Measurements from ENCODE around the gene ASCC2. TPM values are rescaled to one million over a fixed set of nuclear protein-coding genes. Genes with fewer than 3 reads are reported as not detected.

ASCC2 gene
- total RNA-seq, 1 experiment from 2014 or later: 49.1 TPM

DNA sequence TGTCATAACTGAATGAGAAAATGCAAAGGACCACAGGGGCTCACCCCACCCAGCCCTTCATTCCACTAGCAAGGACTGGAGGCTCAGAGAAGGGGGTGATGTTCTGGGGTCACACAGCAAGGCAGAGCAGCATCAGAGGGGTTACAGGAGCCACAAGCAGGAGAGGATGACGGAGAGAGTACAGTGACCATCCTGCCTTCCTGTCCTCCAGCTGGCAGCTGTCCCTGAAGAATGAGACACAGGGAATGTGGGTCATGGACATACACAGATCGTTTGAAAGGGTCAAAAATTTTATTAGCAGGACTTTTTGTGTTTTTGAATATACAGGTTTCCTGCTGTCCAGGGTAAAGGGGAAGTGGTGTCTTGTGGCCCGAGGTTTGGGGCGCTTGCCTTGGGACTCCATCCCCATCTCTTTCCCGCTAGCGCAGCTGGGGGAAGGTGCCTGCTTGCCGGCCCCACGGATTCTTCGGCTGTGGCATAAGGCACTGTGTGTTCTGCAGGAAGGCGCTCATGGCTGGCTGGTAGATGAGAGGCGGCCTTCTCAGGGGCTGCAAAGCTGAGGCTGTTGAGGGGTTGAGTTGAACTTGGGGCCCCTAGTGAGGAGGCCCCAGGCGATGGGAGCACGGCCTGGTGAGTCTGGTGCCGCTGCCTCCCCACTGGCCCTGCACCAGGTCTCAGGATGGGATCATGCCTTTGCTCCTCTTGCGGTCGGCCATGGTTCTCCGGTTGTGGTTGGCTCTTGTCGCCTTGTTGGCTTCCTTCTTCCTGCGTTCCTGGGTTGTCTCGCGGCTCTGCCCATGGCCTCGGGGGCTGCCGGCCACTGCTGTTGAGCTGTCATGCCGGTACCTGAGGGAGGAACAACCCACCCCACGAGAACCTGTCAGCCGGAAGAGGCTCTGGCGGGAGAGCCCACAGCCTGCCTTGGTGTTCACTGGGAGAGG lies 49.5 kb downstream of the ASCC2 start:
- no peak for DNase-seq (ENCODE audit: low read depth)

DNA sequence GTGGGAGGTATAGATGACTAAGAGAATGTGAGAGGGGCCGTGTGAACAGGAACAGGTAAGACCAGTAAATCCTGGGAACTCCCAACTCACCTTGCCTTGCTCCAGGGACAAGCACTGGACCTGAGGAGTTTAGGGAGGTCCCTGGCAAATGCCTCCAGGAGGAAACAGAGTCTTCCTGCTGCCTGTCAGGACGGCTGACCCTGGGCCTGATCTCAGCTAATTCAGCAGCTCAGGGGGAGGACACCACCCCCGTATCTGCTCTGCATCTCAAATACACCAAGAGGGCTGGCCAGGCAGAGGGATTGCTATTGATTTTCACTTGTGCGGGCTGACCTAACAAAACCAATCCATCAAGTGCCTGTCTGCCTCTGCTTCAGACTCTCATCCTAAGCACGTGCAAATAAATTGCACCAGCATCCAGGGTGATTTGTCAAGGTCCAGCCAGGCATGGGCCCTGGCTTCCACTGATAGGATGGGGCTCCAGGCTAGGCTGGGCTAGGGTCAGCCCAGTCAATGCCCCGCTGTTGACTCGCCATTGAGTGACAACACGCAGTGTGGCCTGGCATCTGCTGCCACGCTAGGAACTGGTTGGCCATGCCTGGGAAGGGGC lies 50.6 kb downstream of the ASCC2 start:
- no peak for DNase-seq (ENCODE audit: low read depth)

DNA sequence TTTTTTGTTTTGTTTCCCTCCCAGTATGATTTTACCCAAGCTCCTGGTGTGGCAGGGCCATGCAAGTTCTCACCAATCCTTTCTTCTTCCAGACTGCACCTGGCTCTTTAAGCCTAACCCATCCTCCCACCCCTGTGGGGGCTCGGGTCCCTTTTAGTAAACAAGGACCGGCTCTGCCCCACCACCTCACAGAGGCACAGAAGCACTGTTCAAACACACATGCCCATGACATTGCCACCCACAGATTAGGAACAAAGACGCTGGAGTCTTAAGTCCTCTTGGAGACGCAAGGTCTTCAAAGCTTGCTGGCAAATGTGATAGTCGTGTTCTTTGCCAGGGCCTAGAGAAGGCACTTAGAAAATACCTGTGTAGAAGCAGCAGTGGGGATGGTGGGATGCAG lies 52.0 kb downstream of the ASCC2 start:
- no peak for DNase-seq (ENCODE audit: low read depth)

DNA sequence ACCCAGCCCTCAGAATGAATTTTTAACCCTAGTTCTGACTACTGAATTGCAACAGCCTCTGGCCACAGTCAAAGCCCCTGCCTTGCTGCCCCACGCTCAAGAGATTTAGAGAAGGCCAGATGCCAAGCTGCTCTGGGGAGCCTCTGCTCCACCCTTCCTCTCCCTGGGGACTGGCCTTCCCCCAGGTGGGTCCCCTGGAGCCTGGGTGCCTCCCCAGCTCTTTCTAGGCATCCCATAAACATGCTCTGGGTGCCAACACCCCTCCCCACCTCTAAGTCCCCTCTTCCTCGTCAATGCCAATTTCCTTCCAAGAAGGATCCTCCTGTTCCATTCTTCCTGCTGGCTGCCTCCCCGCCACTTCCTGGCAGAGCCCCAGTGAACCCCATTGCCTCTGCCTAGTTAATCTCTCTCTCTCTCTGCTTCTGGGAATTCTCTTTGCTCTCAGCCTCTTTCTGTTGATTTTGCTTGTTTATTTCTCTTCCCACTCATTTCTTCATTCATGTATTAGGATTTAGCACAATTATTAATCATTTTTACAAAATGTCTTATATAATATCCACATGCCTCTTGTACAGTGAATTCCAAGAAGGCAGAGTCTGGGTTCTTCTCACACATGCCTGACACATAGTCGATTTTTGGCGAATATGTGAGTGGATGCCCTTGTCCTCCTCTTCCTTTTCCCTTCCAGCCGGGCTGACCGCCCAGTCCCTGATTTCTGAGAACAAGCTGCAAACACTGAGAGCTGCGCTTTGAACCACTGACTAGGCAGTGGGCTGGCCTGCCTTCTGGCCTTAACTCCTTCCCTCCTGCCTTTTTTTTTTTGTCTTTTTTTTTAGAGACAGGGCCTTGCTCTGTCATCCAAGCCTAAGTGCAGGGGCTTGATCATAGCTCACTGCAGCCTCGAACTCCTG lies 53.4 kb downstream of the ASCC2 start:
- no peak for DNase-seq (ENCODE audit: low read depth)

DNA sequence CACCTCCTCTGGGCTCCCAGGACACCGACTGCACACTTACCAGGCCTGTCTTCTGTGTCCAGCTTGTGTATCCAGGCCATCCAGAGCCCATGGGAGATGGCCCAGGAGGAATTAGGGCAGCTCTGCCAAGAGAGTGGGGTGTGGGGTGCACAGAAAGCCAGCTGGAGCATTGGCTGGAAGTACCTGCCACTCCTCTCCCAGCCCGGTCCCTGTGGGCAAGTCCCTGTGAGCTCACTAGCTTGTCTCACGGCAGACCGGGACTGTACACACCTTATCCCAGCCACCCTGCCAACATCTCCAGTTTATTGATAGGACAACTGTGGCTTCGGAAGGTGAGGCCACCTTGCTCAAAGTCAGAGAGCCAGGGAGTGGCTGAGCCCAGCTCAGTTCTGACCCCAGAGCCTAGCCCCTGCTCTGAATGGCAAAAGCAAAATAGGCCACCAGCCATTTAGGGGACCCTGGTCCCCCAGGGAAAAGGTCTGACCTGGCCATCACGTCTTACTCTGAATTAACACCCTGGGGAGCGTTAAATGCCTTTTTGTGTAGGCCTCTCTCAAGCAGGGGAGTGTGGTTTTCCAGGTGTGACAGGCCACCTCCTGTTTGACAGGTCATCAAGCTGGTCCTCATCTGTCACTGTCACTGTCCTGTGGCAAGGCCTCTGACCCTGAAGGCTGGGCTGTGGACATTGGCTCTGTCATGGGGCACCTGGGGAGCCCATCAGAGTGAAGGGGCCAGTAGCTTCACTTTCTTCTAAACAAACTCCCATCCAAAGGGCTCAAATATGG lies 55.8 kb downstream of the ASCC2 start:
- no peak for DNase-seq (ENCODE audit: low read depth)

DNA sequence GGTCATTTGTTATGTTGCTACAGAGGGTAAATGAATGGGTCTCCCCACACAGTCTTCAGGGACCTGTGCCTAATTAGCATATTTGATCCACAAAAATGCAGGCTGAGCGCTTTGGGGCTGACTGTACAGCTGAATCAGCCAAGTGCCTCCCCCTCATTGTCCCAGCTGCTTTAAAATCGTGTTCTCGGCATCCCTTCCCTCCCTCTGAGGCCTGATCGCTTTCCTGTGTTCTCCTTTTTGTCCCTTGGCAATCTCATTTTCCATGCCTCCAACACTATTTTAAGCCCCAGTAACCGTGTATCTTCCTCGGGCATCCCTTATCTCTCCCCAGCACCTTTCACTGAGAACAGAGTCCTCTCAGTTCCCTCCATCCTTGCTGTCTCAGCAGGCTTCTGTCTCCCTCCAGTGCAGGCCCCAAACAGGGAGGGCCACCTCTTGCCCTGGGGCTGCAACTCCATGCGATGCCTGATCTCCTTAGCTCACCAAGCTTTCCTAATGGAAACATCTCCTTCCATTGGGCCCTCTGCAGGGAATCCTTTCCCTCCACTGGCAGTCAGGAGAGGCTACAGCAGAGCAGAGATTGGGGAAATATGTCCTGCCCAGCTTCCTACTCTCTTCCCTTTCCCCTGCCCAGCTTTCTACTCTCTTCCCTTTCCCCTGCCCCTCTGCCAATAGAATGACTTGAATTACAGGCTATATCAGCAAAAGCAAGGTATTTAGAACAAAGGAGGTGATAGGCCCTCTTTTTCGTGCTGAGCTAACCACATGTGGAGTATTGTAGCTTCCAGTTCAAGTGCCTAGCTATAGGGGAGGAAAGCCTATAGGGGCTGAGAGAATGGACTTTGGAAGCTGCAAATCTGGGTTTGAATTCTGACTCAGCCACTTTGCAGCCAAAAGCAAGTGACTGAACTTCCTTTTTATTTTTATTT lies 57.1 kb downstream of the ASCC2 start:
- peak; percentile 89 for DNase-seq (ENCODE audit: low read depth)

DNA sequence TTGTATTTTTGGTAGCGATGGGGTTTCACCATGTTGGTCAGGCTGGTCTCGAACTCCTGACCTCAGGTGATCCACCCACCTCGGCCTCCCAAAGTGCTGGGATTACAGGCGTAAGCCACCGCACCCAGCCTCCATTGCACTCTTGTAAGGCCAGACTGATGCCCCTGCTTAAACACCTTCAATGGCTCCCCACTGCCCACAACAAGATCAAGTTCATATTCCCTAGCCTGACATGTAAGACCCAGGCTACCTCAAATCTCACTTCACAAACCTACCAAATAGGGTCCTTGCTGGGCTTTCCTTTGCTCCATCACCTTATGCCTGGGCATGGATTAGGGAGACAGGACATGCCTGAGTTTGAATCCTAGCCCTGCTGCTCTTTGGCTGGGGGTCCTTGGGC lies 57.9 kb downstream of the ASCC2 start:
- DNase-seq (ENCODE audit: low read depth): no peak

DNA sequence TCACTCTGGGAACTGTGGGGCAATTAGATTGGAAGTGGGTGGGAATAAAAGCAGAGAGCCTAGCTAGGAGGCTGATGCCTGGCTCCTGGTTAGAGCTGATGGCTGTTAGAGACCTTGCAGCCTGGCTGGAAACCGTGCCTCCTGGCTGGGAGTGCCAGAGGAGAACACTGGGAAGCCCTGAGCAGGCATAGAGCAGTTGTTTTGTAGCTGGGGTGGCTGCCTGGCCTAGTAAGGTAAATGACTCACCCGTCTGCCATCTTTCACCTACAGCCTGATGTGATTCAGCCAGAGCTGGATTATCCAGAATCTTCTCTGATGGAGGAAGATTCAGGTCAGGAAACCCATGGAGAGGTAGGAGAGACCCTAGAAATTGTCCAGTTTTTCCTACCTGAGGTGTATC lies 64.8 kb downstream of the ASCC2 start:
- peak; percentile 79 for DNase-seq (ENCODE audit: low read depth)

DNA sequence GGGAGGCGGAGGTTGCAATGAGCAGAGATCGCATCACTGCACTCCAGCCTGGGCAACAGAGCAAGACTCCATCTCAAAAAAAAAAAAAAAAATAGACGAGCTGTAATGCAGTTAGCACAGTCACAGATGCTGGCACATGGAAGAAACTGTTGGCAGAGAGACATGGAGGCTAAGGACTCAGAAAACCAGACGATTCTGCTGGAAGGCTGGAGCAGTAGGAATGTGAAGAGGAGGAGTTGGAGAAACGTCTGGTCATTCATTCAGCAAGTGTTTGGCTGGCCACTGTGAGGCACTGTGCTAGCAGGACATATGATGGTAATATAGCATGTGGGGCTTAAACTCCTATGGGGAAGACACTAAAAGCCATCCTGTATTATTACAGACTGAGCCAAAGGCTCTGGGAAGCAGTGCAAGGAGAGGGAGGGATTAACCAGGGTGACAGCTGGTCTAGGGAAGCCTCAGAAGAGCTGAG lies 65.9 kb downstream of the ASCC2 start:
- peak; percentile 53 for DNase-seq (ENCODE audit: low read depth)

DNA sequence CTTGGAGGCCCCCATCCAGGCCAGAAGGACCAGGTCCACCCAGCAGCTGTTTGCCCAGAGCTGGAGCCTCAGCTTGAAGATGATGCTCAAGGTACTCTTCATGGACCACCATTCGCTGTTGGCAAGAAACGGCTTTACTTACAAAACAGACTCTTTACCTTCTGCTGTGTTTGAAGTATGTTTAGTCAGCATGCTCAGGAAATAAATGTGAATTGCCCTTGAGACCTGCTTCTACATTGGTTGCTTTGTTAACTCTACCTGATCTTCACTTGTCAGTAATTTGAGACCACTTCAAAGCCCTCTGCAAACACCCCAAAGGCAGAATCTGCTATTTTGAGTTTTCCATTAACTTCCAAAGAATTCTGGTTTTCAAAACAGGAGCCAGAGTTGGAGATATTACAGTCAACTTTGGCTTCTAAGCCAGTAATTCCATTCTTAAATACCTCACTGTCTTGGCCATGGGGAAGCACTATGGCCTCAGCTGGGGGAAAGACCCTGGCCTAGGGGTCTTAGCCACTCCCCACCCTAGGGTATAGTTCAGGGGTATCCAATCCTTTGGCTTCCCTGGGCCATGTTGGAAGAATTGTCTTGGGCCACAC lies 68.3 kb downstream of the ASCC2 start:
- no peak for DNase-seq (ENCODE audit: low read depth)

DNA sequence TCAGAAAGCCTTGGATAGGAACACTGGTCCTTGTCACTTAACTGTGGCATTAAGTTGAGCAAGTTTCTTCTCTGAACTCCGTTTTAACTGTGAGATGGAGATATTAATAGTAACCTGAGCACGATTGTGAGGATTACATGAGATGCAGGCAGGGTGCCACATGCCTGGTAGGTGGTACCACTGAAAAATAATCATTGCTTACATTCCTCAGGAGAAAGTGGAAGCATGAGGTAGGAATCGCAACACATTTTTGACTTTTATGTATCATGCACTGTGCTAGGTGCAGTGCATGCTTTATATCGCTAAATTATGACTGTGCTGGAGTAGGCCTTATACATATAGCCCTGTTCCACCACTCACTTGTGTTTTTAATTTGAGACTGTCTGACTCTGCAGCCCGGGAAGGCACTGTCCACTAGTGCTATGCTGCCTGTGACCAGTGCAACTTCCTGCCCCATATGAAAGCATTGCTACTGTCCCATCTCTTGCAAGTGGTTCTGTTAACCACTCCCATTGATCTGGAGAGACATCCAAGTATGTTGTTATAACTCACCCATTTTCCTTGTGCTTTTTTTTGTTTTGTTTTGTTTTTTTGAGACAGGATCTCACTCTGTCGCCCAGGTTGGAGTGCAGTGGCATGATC lies 69.9 kb downstream of the ASCC2 start:
- DNase-seq (ENCODE audit: low read depth): no peak

DNA sequence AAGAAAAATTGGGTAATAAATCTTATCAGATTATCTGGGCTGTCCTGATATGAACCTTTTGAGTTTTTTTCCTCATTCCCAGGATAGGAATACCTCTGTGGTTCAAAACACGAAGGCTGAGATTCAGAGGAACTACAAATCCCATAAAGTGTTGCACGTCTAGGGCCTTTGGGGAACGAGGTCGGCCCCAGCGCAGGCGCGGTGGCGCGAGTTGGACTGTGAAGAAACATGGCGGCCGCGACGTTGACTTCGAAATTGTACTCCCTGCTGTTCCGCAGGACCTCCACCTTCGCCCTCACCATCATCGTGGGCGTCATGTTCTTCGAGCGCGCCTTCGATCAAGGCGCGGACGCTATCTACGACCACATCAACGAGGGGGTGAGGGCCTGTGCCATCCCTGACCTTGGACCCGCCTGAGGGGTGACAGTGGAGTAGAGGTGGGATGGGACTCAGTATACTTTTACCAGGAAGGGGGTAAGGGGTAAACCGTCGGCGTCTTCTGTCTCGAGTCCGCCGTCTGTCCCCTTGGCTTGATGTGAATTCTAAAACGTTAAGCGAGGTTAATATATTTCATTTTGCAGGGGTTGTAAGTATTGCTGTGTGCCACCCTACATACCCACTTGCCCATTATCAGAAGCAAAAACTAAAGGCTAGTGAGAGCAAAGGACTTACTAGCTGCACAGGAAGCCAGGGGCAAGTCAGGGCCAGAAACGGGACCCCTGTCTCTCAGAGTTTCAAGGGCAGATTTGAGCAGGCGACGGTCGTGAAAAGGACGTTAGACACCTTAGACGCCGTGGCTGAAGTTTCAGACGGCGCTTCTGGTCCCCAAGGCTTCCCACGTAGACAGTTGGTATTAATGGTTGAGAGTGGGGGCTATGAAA lies 70.7 kb downstream of the ASCC2 start, which contains the start of gene UQCR10:
Gene UQCR10, plus strand, starts transcription at position 199 of the 881 bp plus-strand sequence. Its CDS starts 30 bp downstream, at position 229.
- peak; percentile 85 for DNase-seq (ENCODE audit: low read depth)

DNA sequence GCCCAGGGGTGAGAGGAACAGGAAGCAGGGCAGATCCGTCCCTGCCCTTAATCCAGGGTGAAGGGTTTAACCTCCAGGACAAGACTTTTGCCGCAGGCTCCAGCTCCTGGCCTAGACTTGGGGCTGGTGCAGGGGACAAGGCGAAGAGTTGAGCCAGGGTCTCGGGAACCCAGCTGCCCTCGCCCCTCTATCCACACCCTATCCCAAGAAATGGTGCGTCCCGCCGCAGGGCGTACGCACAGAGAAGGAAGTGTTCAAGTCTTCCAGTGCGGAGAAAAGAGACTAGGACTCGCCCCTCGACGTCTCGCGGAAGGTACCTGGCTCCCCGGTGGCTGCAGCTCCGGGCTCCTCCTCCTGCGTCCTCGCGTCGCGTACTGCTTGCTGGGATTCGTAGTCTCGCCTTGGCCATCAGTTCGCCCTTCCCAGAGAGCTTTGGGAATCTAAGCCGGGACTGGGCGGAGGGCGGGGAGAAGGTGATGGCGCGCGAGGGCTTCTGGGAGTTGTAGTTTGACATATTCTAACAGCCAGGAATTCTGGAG lies 71.4 kb downstream of the ASCC2 start, which contains the start of gene ZMAT5:
Gene ZMAT5, minus strand, starts transcription at position 376 of the 539 bp plus-strand sequence. CDS start 18,463 bp downstream, outside the sequence.
- peak; percentile 95 for DNase-seq (ENCODE audit: low read depth)

DNA sequence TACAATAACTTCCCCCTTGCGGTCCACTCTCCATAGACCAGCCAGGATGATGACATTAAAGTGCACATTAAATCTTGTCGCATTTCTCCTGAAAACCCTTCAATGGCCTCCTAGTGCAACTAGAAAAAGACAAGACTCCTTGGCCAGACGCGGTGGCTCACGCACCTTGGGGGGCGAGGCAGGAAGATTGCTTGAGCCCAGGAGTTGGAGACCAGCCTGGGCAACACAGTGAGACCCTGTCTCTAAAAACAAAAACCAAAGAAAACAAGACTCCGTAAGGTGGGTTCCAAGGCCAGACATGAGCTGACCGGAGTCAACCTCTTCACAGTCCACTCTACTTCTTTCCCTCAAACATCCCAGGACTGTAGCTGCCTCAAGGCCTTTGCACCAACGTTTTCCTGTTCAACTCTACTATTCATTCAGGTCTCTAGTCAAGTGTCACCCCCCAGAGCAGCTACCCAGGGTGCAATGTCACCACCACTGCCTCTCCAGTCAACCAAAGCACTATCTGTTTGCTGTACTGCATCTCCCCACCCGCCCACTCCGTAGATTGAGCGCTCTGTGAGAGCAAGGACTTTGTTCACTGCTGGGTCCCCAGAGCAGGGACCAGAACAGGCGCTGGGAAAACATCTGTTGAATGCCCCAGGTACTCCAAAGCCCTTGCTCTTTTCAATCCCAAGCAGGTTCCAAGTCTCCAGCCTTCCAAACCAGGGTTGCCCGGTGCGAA lies 72.0 kb downstream of the ASCC2 start:
- DNase-seq (ENCODE audit: low read depth): no peak

DNA sequence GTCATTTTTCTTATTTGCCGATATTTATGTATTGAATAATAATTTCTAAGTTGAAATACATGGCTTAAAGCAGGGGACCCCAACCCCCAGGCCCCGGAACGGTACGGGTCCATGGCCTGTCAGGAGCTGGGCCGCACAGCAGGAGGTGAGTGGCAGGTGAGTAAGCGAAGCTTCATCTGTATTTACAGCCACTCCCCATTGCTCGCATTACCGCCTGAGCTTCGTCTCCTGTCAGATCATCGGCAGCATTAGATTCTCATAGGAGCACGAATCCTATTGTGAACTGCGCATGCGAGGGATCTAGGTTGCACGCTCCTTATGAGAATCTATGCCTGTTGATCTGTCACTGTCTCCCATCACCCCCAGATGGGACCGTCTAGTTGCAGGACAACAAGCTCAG lies 75.8 kb downstream of the ASCC2 start:
- DNase-seq (ENCODE audit: low read depth): no peak

DNA sequence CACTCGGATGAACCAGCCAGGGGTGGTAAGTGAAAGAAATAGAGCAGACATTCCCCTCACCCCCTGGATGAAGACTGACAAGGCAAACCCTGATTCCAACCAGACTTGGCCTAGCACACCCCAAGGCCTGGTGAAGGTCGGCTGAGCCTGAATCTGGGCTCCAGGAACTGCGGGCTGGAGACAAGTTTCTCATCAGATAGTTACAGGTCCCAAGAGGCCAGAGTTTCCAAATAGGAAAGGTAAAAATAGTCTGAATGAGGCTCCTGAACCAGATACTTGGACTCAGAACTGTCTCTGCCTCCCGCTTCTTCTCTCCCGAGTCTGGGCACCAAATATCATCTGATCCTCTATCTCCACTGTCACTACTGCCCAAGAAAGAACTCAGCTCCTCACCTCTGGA lies 79.1 kb downstream of the ASCC2 start:
- DNase-seq (ENCODE audit: low read depth): no peak
